Jurkat, Clone E6-1 (cell line): ENCODE results near the gene PRPF8.
A peak's percentile ranks its signal among the peaks of the same experiment; 100 is the strongest.

Source experiments
- DNase-seq: peaks from one replicate; pipeline ENCODE4 v3.0.0-alpha.2; 2011; ENCODE audit warnings: low read depth, low spot score
- H3K4me3 ChIP-seq: 2 replicates; pipeline ENCODE4 v1.5.1; 2011; ENCODE audit warnings: mild to moderate bottlenecking, low read length, control low read depth, moderate library complexity

The PRPF8 gene

DNA sequence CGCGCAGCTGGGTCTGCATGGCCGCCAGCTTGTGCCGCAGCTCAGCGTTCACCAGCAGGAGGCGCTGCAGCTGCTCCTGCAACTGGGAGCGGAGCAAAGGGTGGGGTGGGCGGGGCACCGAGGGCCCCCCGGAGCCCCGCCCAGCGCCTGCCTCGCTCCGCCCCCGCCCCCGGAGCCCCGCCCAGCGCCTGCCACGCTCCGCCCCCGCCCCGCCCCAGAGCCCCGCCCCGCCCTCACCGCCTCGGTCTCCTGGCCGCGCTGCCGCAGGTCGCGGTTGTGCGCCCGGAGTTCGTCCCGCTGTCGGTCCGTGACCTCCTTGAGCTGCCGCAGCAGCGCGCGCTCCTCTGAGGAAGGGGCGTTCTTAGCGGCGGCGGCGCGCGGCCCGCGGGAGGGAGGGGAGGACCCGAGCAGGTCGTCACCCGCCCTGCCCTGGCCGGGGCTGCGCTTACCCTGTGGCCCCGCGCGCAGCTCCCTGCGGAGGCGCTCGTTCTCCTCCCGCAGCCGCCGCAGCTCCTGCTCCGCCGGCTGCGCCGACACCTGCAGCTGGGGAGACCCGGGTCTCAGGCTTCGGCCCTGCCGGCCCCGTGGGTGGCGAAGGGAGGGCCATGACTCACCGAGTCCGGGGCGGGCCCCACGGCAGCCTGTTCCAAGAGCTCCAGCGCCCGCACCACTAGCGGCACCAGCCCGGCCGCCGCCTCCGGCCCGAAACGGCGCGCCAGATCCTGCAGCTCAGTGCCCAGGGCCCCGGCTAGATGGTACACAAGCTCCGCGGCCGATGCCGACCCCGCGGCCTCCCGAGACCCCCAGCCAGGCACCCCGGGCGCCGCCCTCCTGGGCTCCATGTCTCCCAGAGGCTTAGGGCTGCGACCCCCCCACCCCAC is 35.5 kb downstream of the PRPF8 start:
- H3K4me3 ChIP-seq = peak overlapping the region; percentile 45
- peak; percentile 90 for DNase-seq

DNA sequence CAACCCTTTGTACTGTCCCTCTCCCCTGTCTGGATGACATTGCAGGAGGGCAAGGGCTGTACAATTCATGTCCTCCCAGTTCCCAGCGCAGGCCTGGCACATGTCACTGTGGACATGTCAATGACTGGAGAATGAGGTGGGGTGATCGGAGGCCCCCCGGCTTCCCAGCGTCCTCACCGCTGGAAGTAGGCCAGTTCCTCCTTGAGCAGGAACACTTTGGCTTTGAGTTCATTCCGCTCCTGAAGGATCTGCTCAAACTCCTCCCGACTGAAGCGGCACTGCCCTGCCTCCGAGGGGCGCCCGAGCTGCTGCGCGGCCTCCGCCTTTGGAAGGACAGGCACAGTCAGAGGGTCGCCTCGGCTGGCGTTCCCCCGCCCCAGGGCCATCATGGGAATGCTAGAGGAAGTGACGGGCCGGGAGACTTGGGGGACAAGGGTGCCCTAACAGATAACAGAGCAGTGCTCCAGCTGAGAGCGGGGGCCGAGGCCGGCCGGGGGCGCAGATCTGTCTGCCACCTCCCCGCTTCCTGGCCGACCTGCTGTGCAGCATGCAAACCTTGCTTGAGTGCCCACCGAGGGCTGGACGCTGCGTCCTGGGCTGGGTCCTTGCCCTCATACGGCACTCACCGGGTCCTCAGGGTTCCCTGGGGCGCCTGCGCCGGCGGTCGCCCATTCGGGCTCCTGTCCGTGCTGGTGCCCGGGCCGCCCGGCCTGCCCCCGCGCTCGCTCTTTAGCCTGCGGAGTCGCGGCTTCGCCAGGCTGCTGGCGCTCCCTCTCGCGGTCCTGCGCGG is 36.3 kb downstream of the PRPF8 start:
- H3K4me3 ChIP-seq = peak overlapping the region; percentile 49
- no peak for DNase-seq

DNA sequence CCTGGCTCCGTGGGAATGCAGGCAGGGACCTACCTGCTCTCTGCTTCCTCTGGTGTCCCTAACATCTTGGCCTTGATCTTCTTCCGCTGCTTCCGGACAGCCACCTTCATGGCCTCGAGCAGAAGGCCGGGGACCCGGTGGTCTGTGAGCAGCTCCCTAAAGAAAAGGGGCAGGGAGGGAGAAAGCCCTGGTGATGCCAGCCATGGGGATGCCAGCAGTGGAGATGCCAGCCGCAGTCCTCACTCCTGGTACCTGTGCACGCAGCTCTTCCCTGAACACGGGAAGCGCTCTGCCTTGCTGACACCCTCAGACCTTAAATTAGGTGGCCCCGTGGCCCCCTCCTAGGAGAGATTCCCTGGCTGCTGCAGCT is 36.9 kb downstream of the PRPF8 start:
- H3K4me3 ChIP-seq = no peak overlapping the region

DNA sequence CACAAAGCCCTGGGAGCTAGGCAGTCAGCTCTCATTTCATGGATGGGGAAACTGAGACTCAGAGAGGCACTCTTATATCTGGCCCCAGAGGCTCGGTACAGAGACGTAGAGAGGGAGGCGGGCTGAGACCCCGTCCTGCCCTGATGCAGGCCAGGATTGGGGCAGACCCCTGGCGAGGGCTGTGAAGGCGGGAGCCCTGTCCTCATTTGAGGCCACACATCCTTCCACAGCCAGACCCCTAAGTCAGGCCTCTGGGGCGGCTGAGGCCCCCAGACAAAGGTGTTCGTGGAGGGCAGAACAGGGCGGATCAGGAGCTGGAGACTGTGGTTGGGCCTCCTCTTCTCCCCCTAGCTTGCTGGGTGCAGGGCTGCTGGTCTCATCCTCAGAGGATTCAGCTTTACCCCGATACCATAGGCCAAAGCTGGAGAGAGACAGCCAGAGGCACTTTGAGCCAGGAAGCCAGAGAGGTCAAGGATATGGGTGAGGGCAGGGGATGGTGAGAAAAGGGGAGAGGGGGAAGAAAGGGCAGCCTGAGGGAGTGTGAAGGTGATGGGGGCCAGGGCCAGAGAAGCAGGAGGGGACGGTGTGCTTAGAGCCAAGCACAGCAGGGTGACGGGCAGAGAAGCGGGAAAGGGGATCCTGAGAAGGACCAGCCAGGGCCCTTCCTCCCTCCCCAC is 38.3 kb downstream of the PRPF8 start:
- DNase-seq = no peak
- no peak overlapping the region for H3K4me3 ChIP-seq

More for the DNA sequence above, 36.9 kb downstream of the PRPF8 start:
- DNase-seq = no peak

DNA sequence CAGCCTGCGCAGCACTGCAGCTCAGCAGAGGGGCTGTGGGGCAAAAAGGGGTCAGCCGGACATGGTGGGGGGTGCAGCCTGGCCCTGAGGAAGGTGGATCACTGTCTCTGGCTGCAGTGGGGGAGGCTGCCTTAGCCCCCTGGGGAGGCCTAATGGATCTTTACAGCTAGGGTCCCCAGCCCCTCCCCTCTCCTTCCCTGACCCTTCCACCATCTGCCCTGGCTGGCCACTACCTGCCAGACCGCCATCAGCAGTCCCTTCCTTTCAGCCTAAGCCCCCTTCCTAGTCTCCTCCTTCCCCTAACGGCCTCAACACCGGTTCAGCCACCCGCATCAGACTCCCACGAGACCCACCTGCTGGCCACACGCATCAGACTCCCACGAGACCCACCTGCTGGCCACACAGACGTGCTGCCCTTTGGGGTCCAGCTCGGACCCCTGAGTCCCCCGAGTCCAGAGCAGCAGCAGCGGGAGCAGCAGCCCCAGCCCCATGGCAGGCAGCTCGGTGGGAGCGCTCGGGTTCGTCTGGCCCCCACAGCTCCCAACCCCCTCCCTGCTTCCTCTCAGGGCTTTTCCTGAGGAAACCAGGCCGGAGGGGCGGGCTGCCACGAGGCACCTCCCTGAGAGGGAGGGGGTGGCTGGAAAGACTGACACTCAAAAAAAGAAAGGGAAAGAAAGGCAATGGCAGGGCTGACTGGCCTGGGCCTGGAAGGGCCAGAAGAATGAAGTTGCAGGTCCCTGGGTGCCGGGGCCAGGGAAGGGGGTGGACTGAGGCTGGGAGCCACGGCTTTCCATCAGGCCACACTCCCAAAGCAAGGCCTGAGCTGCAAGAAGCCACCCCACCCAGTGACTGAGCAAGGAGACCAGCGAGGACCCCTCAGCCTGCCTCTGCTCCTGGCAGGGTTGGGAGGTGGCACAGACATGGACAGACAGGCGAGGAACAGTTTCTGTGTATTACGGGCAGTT is 39.2 kb downstream of the PRPF8 start, which contains the start of gene SCARF1:
Gene SCARF1 (minus strand): TSS at position 526 of the 965 bp plus-strand sequence. CDS start 35 bp downstream, at position 491.
- DNase-seq = no peak
- H3K4me3 ChIP-seq = no peak within 1 kb of the TSS

DNA sequence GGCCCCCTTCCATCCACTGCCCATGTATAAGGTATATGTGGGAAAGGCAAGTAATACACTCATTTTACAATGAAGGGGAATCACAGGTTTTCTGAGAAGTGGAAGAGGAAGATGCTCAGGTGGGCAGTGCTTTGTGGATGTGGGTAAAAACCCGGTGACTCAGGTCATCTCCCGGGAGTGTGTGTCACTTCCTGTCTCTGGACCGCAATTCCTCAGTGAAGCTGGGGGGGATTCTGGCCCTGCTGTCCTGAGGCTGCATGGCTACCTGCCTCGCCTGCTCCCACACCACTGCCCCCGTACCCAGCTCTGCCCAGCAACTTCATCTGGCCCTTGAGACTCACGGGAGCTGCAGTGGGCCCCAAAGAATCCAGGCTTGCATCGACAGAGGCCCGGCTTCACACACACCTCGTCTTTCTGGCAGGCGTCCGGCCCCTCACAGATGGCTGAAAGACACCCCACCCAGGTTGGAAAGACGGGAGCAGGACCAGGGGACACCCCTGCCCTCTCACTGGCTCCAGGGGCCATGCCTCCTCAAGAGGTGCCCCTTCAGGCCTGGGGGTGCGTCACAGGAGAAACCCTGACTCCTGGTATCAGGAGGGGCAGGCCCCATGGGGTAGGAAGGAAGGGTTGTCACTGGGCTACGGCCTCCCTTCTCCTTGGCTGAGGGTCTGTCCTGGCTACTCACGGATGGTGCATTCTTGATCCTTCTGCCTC is 40.0 kb downstream of the PRPF8 start:
- H3K4me3 ChIP-seq = no peak overlapping the region
- DNase-seq = no peak

DNA sequence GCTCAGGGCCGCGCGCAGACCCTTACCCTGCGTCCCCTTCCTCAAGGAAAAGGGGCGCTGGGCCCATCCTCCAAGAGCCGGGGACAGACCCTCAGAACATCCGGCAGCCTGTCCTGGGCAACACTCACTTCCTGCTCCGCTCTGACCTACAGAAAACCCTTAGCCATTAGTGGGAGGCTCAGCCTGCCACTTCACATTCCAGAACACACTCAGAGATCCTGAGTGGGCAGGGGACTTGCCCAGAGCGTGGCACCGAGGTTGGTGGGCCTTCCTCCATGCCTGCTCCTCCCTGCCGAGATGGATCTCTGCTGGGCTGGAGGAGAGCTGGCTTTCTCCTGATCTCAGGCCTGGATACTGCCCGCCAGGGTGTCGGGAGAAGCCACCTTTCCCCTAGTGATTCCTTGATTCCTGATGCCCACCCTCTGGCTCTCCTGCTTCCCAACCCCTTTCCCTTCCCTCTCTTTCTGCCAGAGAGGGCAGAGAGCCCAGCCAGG is 40.6 kb downstream of the PRPF8 start:
- no peak for DNase-seq
- no peak overlapping the region for H3K4me3 ChIP-seq

DNA sequence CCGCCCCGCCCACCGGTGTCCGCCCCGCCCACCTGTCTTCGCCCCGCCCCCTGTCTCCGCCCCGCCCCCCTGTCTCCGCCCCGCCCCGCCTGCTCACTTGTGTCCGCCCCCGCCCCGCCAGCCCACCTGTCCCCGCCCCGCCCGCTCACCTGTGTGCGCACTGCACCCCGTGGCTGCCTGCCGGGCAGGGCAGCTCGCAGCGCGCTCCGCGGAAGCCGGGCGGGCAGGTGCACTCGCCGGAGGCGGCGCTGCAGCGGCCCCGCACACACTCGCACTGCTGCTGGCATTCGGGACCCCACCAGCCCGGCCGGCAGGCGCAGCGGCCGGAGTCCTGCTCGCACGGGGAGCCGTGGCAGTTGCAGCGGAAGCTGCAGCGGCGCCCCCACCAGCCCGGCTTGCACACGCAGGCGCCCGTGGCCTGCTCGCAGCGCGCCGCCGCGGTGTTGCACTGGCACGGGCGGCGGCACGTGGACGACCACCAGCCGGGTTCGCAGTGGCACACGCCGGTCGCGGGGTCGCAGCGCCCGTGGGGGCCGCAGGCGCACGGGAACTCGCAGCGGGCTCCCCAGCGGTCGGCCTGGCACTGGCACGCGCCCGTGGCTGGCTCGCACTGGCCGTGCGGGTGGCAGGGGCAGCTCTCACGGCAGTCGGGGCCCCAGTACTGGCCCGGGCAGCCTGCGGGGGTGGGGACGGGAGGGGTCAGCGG is 41.2 kb downstream of the PRPF8 start:
- peak overlapping the region; percentile 22; the same call in 1 of the 2 replicates for H3K4me3 ChIP-seq
- DNase-seq = no peak

DNA sequence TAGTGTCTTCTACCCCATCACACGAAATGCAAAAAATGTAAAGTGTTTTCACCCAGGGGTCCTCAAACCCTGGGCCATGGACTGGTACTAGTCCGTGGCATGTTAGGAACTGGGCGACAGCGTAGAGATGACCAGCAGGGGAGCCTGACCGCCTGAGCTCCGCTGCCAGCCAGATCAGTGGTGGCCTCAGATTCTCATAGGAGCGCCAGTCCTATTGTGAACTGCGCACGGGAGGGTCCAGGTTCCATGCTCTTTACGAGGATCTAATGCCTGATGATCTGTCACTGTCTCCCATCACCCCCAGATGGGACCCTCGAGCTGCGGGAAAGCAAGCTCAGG is 43.6 kb downstream of the PRPF8 start:
- no peak for DNase-seq
- H3K4me3 ChIP-seq = no peak overlapping the region

DNA sequence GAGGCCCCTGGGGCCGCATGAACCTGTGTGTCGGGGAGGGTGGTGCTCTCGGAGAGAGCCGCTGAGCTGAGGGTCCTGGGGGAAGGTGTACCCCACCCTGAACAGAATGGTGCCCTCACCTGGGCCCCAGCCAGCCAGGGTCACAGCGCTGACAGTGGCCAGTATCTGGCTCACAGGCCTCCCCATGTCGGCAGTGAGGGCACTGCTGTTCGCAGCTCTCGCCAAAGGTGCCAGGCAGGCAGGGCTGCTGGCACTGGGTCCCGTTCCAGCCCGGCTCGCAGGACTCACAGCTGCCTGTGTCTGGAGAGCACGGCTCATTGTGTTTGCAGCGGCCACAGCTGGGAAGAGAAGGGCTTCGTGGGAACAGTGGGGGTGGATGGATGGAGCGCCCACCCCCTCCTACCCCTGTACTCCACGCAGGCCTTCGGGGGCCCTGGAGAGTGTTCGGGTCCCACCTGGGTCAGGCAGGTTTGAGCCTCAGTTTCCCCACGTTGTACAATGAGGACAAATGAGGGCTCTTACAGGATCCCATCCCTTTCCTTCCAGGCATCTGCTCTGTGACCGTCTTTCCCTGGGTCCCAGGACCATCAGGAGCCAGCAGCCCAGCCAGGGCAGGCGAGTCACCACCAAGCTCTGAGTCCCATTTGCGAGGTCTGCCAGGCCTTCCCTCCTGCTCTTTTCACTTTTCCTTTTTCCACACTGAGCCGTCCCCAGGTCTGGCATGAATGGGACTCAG is 44.2 kb downstream of the PRPF8 start:
- DNase-seq = no peak

DNA sequence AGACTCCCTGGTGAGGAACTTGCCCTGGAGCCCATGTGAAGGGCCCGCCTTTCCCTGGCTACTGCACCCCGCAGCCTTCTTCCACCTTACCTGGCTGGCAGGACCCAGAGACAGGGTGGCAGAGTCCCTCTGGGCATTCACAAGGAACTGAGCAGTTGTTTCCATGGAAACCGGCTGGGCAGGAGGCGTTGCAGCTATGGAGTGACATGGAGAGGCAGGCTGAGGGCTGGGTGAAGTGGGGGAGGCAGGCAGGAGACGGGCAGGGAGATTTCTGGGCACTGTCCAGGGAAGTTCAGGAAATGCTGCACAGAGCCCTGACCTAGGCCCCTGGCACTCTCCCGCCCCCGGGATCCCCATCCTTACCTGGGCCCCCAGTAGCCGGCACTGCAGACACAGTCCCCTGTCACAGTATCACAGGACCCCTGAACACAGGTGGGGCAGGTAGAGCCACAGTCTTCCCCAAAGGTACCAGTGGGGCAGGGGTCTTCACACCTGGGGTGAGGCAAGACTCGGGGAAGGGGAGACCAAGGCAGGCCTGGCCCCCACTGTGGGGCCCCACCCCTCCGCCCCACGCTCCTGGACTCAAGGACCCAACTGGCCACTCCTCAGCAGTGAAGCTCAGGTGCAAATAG is 45.0 kb downstream of the PRPF8 start:
- no peak for DNase-seq
- H3K4me3 ChIP-seq = no peak overlapping the region

More for the DNA sequence above, 44.2 kb downstream of the PRPF8 start:
- H3K4me3 ChIP-seq = no peak overlapping the region

DNA sequence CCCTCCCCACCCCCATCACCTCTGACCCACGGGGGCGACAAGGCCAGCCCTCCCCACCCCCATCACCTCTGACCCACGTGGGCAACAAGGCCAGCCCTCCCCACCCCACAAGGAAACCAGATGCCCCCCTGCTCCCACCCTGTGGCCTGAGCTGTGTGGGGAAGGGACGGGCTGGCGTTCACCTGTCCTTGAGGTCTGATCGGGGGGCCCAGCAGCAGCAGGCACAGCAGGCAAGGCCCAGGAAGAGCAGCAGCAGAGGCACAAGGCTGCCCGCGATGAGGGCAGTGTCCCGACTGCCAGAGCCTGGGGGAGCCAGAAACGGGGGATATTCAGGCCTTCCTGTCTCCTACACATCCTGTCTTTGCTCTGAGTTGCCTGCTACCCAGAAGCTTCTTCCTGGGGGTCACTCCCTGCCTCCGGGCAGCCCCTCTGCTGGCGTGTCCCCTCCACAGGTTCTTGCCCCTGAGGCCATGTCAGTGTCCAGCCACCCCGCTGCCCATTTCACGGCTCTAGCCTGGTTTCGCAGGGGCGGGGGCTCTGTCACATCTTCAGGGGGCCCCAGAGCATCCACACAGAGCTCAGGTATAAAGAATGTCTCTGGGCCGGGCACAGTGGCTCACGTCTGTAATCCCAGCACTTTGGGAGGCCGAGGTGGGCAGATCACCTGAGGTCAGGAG is 45.9 kb downstream of the PRPF8 start:
- no peak overlapping the region for H3K4me3 ChIP-seq
- DNase-seq = no peak

DNA sequence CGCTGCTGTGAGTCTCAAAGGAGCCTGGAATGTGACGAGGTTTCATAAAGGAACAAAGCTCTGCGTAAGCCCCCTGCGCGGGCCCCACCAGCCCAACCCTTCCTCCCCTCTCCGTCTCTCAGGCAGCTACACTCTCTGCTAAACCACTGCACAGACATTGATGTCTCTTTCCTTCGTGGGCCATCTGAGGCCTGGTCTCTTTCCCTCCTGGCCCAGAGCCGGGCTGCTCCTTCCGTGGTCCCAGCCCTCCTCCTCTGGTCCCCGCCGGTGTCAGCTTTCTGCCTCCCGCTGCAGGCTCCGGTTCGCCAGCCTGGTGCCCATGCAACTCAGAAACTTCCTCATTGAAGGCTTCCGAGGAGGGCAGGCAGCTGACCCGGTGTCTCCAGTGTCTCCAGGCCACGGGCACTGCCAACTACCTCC is 46.5 kb downstream of the PRPF8 start:
- no peak for DNase-seq
- H3K4me3 ChIP-seq = no peak overlapping the region

DNA sequence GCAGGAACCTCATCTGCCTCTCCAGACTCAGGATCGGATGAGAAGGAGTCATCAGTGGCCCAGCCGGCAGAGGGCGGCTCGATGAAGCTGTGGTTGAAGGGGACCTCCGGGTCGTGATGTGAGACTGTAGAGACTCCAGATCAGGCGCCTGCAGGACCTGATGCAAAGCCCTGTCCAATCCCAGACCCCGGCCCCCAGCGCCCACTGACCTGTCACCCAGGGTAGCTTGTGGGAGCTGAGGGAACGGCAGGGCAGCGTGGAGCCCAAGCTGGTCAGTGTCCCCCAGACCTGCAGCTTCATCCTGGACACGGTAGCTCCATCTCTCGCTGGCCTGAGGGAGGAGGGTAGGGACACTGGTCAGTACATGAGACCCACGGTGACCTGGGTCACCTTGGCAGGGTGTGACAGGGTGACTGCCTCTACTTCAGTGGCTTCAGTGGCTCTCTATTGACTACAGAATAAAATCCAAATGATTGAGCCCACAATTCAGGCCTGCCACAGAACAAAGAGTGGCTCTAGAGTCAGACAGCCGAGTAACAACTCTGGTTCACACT is 47.9 kb downstream of the PRPF8 start:
- no peak for DNase-seq

DNA sequence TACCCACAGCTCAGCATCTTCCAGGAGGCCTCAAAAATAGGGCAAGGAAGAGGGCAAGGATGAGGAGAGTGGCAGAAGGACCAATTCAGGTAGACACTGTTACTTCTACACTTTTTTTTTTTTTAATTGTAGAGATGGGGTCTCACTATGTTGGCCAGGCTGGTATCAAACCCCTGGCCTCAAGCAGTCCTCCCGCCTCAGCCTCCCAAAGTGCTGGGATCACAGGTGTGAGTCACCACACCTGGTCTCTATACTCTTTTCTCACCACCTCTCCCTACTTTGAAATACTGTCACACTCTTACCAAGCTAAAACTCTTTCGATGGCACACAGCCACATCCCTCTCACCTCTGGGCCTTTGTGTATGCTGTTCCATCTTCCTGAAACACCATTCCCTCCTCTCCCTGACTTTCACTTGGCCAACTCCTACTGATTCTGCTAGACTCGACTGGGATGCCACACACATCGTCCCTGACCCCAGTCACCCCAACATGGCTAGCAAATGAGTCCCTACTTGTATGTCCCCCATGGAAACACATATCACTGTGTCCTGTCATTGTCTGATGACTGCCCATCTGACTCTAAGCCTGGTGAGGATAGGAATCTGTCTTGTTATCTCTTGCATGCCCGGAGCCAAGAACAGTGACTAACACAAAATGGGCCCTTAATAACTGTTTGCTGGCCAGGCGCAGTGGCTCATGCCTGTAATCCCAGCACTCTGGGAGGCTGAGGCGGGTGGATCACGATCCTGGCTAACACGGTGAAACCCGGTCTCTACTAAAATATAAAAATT is 48.8 kb downstream of the PRPF8 start:
- no peak overlapping the region for H3K4me3 ChIP-seq
- no peak for DNase-seq

More for the DNA sequence above, 47.9 kb downstream of the PRPF8 start:
- H3K4me3 ChIP-seq = no peak overlapping the region
